GM18951 (cell line): ENCODE data around the gene MAP1LC3B.
"Not testable (repeated sequence)": the region's sequence is repeated elsewhere in the genome, so short reads cannot be mapped to it uniquely, and the experiment has no call there.

Experiments
- POLR2A ChIP-seq: IDR thresholded peaks from 4 replicates; pipeline ENCODE4 v1.6.1; 2011; ENCODE audit warnings: mild to moderate bottlenecking; ENCODE audit not compliant: insufficient read length, insufficient read depth; ENCODE audit errors: extremely low read depth
- in situ Hi-C: fragments of 300-500 bp; cut with MboI; formaldehyde crosslinking; loops from one replicate; pipeline ENCODE4 v1.12.0; 2022; ENCODE audit warnings: low sequenced_read_pairs, mixed read lengths, inconsistent platforms; ENCODE audit not compliant: unreplicated experiment

MAP1LC3B gene

GRCh38 chr16:87365021-87365713 lies 27.0 kb upstream of the MAP1LC3B start:
- in situ Hi-C loops, result no loop called here
- no peak for TF ChIP-seq POLR2A

- no peak for TF ChIP-seq POLR2A
- in situ Hi-C loops, result no loop called here
Observed at GRCh38 chr16:87366288-87366687, 25.8 kb upstream of the MAP1LC3B start.

- in situ Hi-C loops, result no loop called here
- no peak for TF ChIP-seq POLR2A
Observed at GRCh38 chr16:87366930-87367329, 25.2 kb upstream of the MAP1LC3B start.

GRCh38 chr16:87367529-87367928 lies 24.6 kb upstream of the MAP1LC3B start:
- in situ Hi-C loops, result no loop called here
- no peak for TF ChIP-seq POLR2A

DNA sequence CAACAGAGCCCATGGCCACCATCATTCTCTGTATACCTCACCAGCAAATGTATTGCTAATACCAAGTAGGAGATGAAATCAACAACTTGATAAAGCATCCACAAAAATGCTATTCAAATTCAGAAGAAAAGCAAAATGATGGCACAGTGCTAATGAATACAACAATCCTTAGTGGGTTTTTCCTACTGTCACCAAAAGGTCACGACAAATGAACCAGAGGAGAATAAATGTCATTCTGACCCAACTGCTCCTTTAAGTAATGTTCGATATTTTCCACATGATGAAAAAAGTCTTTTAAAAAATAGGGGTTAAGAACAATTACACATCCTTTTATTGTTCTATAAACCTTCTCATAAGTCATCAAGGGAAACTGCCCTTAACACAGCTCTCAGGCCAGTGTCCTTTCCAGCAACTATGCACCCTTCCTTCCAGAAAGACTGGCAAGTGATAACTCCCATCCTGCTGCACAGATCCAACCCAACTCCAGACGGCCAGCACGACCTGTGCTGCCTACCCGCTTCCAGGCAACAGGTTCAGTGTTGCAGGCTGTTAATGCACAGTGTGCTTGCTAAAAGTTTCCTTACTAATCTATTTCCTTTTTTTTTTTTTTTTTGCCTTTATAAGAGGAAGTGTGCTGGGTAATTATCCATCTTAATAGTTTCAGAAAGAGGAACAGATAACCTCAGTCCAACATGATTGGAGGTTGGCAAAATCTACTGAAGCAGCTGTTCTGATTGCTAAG lies 23.9 kb upstream of the MAP1LC3B start:
- TF ChIP-seq POLR2A, result no peak
- in situ Hi-C loops, result no loop called here

DNA sequence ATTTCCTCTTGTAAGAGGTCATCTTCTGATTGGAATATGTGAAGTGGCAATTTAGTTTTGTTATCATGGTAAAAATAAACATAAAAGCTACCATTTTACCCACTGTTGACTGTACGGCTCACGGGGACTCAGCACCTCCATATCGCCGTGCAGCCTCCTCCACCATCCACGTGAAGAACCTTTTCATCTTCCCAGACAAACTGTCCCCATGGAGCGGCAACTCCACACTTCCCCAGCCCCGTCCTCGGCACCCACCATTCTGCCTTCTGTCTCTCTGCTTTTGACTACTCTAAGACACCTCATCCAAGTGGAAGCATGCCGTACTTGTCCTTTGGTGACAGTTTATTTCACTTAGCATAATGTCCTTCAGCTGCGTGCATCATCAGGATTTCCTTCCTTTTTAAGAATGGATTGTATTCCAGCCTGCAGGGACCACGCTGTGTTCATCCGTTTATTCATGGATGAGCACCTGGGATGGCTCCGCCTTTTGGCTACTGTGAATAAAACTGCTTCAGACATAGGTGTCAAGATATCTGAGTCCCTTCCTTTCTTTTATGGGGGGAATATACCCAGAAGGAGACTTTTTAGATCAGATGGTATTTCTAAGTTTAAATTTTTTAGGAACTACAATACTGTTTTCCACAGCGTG lies 22.9 kb upstream of the MAP1LC3B start:
- in situ Hi-C loops, result no loop called here
- TF ChIP-seq POLR2A, result no peak

DNA sequence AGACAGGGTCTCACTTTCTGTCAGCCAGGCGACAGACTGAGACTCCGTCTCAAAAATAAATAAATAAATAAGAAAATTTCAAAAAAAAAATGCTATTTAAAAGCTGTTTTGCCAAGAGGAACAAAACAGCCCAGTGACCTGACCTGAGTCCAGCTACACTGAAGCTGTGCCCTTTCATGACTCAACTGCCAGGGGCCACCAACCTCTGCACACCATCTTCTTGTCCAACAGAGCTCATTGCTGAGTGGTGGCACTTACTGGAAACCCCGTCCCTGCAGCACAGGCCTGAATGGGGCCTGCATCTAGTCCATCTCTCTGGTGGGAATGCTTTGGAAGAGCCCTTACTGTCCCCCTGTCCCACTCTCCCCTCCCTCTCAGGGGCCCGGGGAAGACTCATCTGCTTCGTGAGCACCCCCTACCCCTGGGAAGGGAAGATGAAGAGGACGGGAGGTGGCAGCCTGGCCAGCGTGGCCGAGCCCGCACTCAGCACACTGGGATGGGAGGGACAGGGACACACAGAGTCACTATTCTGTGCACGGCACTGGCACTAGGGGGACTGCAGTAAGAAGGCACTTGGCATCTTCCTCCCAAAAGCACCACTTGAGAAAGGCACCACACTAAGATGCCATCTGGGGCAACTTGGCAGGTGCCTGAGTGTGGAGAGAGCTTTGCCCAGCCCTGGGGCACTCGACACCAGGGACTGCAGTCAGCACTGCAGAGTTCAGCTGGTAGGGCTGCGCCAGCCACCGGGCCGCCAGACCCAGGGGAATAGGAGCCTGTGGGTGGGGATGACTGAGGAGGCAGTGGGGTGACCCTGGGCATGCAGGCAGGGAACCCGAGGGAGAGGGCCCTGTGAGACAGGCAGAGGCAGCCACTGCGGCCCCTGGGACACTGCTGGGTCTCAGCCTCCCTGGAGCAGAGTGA lies 22.1 kb upstream of the MAP1LC3B start:
- no peak for TF ChIP-seq POLR2A
- in situ Hi-C loops, result no loop called here

GRCh38 chr16:87371261-87371866 lies 20.8 kb upstream of the MAP1LC3B start:
- in situ Hi-C loops, result no loop called here
- no peak for TF ChIP-seq POLR2A

- no peak for TF ChIP-seq POLR2A
- in situ Hi-C loops, result no loop called here
Observed at GRCh38 chr16:87372305-87372704, 19.8 kb upstream of the MAP1LC3B start.

DNA sequence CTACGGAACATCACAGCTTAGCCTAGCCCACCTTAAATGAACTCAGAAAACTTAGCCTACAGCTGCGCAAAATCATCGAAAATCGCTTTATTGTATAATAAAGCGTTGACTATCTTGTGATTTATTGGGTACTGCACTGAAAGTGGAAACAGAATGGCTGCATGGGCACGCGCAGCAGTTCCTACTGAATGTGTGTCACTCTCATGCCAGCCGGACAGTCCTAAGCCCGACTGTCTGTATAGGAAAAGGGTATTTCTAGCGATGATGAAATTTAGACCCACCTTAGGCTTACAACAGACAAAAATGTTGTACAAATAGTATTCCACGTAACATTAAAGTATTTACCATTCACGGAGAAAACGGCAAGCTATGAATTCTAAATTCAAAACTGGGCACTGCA lies 17.8 kb upstream of the MAP1LC3B start:
- TF ChIP-seq POLR2A, result no peak
- in situ Hi-C loops, result no loop called here

DNA sequence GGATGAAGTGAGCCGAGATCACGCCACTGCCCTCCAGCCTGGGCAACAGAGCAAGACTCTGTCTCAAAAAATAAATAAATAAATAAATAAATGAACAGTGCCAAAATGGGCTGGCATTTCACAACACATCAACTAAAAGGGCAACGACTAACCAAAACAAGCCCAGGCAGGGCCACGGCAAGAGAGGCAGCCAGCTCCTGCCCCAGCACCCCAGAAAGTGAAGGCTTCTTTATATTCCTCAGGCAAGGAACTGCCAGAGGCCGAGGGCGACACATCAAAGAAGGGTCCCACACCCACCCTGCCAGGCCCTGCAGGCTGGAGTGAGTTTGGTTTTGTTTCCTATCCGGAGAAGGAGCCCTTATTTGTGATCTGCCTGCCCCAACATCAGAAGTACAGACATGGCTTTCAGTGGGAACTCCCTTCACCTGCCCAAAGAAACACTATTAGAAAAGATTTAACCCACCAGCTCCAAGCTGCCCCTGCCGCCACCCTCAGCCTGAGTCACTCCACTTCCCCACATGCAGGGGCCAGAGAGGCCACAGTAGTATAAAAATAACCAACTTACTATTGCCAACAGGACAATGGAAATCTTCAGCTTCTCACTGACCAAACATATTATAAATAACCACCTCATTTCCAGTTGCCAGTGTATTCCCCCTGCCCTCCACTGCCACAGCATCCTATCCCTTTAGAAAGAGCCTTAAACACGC lies 16.6 kb upstream of the MAP1LC3B start:
- TF ChIP-seq POLR2A, result no peak
- in situ Hi-C loops, result no loop called here

DNA sequence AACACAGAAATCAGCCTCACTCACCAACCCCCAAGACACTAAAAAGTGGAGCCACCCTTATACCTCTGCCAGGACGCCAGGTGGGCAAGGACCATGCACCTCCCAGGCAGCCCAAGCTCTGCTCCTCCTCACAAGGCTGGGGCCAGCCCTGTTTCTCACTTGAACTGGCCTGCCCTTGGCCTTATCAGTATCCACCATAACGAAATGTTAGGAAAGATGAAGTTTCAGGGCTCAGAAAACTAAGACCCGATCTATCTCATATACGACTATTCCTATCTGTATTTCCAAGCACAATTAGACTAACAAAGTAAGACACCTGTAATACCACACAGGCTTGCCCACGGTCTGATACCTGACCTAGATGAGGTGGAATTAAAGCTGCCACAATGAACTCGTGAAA lies 15.5 kb upstream of the MAP1LC3B start:
- in situ Hi-C loops, result no loop called here

DNA sequence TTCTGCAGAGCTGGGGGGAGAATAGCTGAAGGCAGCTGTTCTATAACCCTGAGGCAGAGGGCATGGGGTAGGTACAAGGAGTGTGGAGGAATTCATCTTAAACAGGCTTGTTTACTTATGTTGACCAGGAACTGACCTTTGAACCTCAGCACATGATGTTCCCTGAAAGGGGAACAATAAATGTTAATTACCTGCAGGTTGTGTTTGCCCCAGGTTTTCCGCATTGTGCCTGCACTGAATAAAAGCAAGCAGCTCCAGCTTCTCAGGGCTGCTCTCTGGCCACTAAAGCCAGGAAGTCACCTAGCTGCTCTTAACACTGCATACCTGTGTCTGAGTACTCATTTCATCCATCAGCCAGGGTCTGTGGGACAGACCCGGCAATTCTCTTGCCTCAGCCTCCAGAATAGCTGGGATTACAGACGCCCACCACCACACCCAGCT lies 12.8 kb upstream of the MAP1LC3B start:
- in situ Hi-C loops, result not testable (repeated sequence)

More for the DNA sequence above, 15.5 kb upstream of the MAP1LC3B start:
- TF ChIP-seq POLR2A, result no peak
